ENCODE data around the gene MRPL57.

DNA sequence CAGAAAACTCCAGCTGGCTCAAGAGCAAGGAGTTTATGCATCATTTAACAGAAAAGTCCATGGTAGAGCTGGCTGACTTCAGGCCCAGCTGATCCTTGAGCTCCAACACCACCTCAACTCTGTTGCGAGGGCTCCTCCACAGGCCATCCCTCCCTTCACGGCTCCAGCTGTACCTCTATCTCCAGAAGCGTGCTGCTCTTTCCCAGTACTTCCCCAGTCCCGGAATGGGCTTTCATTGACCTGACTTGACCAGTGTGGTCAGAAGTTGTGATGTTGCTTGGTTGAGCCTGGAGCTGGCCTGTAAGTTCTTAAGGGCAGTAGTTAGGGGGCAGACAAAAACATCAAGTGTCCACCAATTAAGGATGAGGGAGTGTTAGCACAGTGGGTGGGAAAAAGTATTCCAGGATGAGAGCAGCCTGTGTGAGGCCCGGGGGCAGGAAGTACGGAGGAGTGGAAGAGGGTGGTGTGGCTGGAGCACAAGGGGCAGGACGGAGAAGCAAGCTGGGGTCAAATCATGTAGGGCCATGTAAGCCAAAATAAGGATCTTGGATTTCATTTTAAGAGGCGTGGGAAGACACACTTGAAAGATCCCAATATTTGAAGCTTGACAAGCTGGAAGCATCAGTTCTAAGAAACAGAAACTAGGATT is 24.1 kb upstream of the MRPL57 start:
- TF ChIP-seq POLR2AphosphoS5 (IDR thresholded peaks at IDR 0.05), result no peak
- TF ChIP-seq, protein P1, sequence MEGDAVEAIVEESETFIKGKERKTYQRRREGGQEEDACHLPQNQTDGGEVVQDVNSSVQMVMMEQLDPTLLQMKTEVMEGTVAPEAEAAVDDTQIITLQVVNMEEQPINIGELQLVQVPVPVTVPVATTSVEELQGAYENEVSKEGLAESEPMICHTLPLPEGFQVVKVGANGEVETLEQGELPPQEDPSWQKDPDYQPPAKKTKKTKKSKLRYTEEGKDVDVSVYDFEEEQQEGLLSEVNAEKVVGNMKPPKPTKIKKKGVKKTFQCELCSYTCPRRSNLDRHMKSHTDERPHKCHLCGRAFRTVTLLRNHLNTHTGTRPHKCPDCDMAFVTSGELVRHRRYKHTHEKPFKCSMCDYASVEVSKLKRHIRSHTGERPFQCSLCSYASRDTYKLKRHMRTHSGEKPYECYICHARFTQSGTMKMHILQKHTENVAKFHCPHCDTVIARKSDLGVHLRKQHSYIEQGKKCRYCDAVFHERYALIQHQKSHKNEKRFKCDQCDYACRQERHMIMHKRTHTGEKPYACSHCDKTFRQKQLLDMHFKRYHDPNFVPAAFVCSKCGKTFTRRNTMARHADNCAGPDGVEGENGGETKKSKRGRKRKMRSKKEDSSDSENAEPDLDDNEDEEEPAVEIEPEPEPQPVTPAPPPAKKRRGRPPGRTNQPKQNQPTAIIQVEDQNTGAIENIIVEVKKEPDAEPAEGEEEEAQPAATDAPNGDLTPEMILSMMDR (IDR thresholded peaks at IDR 0.05), result no peak

Measured in upper lobe of left lung (tissue), 4 donors.